Choroid plexus epithelial cell (primary cell): ENCODE results near the gene FAM236C.
"Not testable (repeated sequence)": the region's sequence is repeated elsewhere in the genome, so short reads cannot be mapped to it uniquely, and the experiment has no call there.

Experiments
- DNase-seq: peaks from one replicate; pipeline ENCODE4 v3.0.0-alpha.2; 2010; ENCODE audit warnings: low read depth
- H3K4me3 ChIP-seq: 2 replicates; pipeline ENCODE4 v1.5.1; 2011; ENCODE audit warnings: low read depth, mild to moderate bottlenecking, control low read depth, low read length, moderate library complexity

The FAM236C gene

DNA sequence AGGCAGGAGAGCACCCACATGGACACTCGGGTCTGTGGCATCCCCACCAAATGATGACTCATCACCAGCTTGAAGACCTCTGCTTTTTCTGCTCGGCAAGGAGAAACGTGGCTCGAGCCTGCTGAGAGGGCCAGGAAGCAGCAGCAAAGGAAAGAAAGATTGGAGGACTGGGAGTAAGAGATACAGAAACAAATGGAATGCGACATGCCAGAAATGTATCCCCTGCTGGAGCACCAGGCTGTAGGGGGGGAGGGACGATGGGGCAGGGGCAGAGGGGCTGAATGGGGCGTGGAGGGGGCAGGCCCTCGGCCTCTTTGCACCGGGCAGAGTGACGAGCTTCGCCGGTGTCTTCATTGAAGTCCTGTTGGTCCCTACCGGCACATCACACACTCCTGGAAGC, at the start of gene FAM236C:
Gene FAM236C (plus strand): TSS at position 301 of the 400 bp plus-strand sequence. CDS start 100 bp downstream, outside the sequence.
- H3K4me3 ChIP-seq, DNase-seq: not testable (repeated sequence)

DNA sequence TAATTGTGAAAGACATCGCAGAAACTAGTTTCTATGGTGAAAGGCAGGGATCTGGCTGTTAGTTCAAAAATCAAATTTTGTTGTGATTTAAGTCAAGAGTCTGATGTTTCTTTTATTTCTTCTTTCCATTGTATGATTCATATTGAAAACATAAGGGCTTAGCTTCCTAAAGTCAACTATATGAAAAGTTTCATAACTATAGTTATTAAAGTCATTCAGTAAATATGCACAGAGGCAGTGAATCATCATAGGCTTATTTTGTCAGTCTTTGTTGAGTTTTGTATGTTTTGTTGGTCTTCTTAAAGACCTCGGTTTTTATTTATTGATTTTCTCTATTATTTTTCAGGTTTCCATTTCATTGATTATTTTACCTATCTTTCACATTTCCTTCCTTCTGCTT, 29.5 kb upstream of the FAM236C start:
- H3K4me3 ChIP-seq, DNase-seq: not testable (repeated sequence)

DNA sequence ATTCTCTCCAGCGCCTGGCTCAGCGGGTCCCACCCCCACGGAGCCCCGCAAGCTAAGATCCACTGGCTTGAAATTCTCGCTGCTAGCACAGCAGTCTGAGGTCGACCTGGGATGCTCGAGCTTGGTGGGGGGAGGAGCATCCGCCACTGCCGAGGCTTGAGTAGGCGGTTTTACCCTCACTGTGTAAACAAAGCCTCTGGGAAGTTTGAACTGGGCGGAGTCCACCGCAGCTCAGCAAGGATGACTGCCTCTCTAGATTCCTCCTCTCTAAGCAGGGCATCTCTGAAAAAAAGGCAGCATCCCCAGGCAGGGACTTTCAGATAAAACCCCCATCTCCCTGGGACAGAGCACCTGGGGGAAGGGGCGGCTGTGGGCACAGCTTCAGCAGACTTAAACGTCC, 22.7 kb upstream of the FAM236C start:
- not testable (repeated sequence) for DNase-seq, H3K4me3 ChIP-seq

DNA sequence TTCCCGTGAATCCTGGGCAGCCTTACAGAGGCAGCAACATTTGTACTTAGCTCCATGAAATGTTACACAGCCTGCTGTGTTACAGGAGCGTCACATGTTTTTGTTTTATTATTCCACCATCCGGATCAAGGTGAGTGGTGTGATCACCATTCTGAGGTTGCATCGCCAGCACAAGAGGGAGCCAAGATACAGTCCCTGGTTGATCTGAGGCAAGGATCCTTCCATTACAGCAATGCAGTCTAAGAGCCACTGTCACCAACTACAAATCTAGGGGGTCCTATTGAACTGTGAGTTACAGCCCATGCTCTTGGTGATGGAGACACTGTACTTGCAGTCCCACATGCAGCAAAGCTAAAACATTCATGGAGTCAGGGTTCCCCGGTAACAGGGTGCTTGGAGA, 3.7 kb downstream of the FAM236C start:
- H3K4me3 ChIP-seq, DNase-seq: not testable (repeated sequence)

DNA sequence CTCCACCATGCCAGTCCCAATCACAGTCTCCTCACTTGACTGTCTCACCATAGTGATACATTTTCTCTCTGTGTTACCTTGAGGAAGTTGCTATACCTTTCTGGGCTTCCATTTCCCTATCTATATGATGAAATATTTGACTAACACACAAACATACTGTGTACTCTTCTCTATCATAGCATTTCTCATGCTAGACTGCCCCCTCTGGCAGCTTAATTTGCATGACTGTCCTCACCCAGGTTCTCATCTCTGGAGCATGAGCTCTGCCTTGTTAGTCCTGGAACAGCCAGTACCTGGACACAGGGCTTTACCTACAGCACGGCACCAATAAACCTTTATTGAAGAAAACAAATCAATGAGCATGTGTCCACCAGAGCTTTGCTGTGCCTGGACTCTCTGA, 19.9 kb downstream of the FAM236C start:
- not testable (repeated sequence) for H3K4me3 ChIP-seq

DNA sequence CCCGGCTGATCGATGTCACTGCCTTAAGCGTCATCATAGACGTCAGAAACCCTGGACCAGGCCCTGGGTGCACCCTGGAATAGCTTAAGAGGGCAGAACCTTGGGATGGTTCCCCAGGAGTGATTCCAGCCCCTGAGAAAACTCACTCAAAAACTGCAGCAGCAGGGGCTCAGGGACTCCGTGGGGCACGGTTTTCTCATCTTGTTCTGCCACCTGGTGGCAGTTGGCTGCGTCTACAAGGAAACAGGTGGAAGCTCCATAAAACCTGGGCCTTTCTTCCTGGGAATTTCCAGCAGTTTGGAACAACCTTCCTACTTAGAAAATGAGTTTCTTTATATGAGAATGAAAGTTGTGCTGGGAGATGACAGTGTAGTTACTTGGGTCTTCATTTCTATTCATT, 24.0 kb downstream of the FAM236C start:
- not testable (repeated sequence) for DNase-seq, H3K4me3 ChIP-seq

More for the DNA sequence above, 19.9 kb downstream of the FAM236C start:
- DNase-seq = not testable (repeated sequence)

DNA sequence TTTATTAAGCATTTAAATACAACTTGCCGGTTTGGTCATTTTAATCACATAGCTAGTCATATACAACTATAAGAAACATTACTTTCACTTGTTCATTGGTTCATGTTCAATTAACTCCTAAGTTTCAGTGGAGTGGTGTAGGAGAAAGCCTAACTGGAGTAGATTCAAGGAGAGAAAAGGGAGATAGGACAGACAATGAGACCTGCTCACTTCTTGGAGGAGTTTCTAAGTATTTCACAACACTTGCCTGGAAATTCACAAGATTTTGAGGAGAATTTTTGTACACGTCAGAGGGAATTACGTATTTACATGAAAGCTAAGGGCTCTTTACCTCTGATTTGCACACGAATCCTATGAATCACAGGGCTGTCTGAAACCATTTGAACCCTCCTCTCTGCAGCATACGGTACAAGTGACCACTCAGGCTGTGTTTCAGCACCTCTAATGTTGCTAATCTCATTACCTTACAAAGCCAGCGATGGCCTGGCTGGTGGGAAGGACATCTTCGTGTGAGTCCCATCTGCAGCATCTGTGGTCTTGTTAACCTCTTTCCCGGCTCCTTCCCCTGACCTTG, 24.6 kb downstream of the FAM236C start:
- not testable (repeated sequence) for DNase-seq, H3K4me3 ChIP-seq

DNA sequence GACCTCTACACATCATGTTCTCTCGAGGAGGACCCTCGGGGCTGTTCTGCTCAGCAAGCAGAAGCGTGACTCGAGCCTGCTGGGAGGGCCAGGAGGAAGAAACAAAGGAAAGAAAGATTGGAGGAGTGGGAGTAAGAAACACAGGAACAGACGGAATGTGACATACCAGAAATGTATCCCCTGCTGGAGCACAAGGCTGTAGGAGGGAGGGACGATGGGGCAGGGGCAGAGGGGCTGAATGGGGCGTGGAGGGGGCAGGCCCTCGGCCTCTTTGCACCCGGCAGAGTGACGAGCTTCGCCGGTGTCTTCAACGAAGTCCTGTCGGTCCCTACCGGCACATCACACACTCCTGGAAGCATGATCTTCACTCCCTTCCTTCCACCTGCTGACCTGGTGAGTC, 25.5 kb downstream of the FAM236C start, which contains the start of gene FAM236A:
Gene FAM236A (plus strand): TSS at position 301 of the 400 bp plus-strand sequence. CDS start 57 bp downstream, at position 358.
- not testable (repeated sequence) for DNase-seq, H3K4me3 ChIP-seq

DNA sequence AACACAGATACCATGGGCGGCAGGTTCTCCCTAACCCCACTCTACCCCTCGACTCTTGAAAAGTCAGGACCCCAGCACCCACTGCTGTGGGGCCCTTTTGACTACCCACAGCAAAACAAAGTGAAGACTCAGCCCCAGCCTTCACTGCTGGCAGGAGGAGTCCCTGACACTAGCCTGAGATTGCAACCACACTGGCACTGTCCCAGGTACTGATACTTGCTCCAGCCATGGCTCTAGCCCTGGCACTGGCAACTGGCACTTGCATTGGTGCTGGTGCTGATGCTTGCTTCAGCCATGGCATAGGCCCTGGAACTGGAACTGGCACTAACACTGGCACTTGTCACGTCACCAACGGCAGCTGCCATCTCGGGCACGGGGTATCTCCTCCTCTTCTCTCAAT, 29.9 kb downstream of the FAM236C start:
- not testable (repeated sequence) for H3K4me3 ChIP-seq, DNase-seq

DNA sequence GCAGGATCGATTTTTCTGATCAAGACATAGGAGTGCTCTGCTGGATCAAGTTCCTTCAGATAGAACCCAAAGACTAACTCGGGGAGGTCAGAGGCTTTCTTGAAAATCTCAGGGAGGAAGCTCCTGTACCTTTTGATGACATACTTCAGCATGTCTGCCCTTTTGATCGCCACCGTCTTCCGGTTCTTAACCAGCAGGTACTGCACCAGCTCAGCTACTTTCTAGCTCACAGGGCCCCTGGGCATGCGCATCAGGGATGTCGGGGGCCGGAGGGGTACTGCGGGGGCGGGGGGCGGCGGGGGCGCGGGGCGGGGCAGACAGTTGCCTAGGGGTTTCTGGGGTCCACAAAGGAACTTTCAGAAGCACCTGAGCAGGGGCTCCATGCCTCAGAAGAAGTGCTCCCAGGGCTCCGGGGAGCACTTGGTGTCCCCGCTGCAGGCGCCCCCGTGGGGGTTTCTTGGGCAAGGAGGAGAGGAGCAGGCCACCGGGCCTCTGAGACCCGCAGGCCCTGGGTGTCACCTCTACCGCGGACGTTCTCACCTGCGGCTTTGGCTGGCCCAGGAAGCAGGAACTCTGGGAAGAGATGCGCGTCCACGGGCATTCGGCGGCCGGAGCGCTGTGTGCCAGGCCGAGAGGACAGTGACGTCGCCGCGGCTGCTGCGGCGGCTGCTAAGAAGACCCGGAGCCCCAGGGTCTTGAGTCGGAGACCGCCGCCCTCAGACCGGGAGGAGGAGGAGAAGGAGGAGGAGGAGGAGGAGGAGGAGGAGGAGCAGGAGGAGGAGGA, 30.8 kb downstream of the FAM236C start:
- not testable (repeated sequence) for DNase-seq, H3K4me3 ChIP-seq

DNA sequence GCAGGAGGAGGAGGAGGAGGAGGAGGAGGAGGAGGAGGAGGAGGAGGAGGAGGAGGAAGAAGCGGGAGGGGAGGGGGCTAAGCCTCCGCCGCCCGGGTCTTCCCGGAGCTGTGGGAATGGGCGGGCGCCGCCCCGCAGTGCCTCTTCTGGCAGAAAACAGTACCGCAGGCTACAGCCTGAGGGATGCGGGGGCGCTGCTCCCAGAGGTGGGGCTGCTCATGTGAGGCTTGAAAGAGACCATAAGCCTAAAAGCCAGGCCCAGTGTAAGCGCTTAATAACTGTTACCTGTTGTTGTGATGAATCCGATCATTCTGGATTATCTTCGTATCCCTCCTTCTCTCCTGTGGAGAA, 31.4 kb downstream of the FAM236C start, which contains the start of gene DMRTC1:
Gene DMRTC1 (minus strand): TSS at position 19 of the 351 bp plus-strand sequence. CDS start 68,143 bp downstream, outside the sequence.
- not testable (repeated sequence) for H3K4me3 ChIP-seq, DNase-seq

DNA sequence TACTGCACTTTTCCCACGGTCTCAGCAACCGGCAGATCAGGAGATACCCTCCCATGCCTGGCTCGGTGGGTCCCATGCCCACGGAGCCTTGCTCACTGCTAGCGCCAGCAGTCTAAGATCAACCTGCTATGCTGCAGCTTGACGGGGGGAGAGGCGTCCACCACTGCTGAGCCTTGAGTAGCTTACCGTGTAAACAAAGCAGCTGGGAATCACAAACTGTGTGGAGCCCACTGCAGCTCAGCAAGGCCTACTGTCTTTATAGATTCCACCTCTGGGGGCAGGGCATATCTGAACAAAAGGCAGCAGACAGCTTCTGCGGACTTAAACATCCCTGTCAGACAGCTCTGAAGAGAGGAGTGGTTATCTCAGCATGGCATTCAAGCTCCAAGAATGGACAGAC, 47.6 kb downstream of the FAM236C start:
- H3K4me3 ChIP-seq, DNase-seq: not testable (repeated sequence)
